Hepatocyte (in vitro differentiated cells): ENCODE data around the gene ZHX3. TPM values are rescaled to one million over a fixed set of nuclear protein-coding genes. Genes with fewer than 3 reads are reported as not detected.

ENCODE experiments used
- DNase-seq: peaks from one replicate; pipeline ENCODE4 v3.0.0-alpha.2; 2016; ENCODE audit warnings: low spot score
- H2AFZ ChIP-seq: fragments of 200-600 bp; sonication (generic); 2 replicates; pipeline ENCODE4 v1.6.0; 2016; ENCODE audit warnings: antibody characterized with exemption, mild to moderate bottlenecking
- H3K27ac ChIP-seq: fragments of 200-600 bp; sonication (generic); 2 replicates; pipeline ENCODE4 v1.5.1; 2016; ENCODE audit warnings: mild to moderate bottlenecking
- H3K27me3 ChIP-seq: fragments of 200-600 bp; sonication (generic); 2 replicates; pipeline ENCODE4 v1.6.1; 2016
- H3K36me3 ChIP-seq: fragments of 200-600 bp; sonication (generic); replicated peaks from 2 replicates; pipeline ENCODE4 v1.5.1; 2016; ENCODE audit warnings: low read depth; ENCODE audit not compliant: insufficient read depth
- H3K4me1 ChIP-seq: fragments of 200-600 bp; sonication (generic); 2 replicates; pipeline ENCODE4 v1.5.1; 2016; ENCODE audit warnings: mild to moderate bottlenecking, moderate library complexity; ENCODE audit not compliant: insufficient read depth
- H3K4me2 ChIP-seq: fragments of 200-600 bp; sonication (generic); 2 replicates; pipeline ENCODE4 v1.6.0; 2016
- H3K4me3 ChIP-seq: fragments of 200-600 bp; sonication (generic); 2 replicates; pipeline ENCODE4 v1.5.1; 2016; ENCODE audit warnings: mild to moderate bottlenecking
- H3K79me2 ChIP-seq: fragments of 200-600 bp; sonication (generic); 2 replicates; pipeline ENCODE4 v1.6.0; 2017; ENCODE audit warnings: mild to moderate bottlenecking
- H3K9me2 ChIP-seq: fragments of 200-600 bp; sonication (generic); replicated peaks from 2 replicates; pipeline ENCODE4 v1.6.0; 2017; ENCODE audit warnings: mild to moderate bottlenecking; ENCODE audit not compliant: insufficient read depth
- H3K9me3 ChIP-seq: fragments of 200-600 bp; sonication (generic); 2 replicates; pipeline ENCODE4 v1.5.1; 2016; ENCODE audit warnings: low read depth, mild to moderate bottlenecking
- H4K20me1 ChIP-seq: fragments of 200-600 bp; sonication (generic); 2 replicates; pipeline ENCODE4 v1.6.0; 2016; ENCODE audit warnings: mild to moderate bottlenecking; ENCODE audit not compliant: insufficient read depth, poor library complexity, severe bottlenecking
- EZH2 ChIP-seq: fragments of 200-600 bp; sonication (generic); IDR thresholded peaks from 2 replicates; pipeline ENCODE4 v1.6.1; 2016; ENCODE audit warnings: antibody characterized with exemption, mild to moderate bottlenecking, borderline replicate concordance
- EZH2phosphoT487 ChIP-seq: fragments of 200-600 bp; sonication (generic); IDR thresholded peaks from one replicate; pipeline ENCODE4 v1.6.1; 2018; ENCODE audit warnings: antibody characterized with exemption, mild to moderate bottlenecking, low read depth, moderate library complexity; ENCODE audit not compliant: unreplicated experiment, severe bottlenecking
- WGBS: methylation state at CpG from one replicate; pipeline ENCODE4 v1.1.6; 2016; ENCODE audit warnings: low lambda C conversion rate; ENCODE audit errors: missing lambda C conversion rate; 5-methylcytosine and 5-hydroxymethylcytosine counted together
- polyA plus RNA-seq: library from polyadenylated mRNA; unstranded; fragments of >200 nt; fragmentation: Nextera tagmentation; extraction: Ambion mirVana; gene quantifications from 2 replicates; pipeline ENCODE4 v1.2.1, GENCODE V29; 2016
- total RNA-seq: library from RNA; depleted of rRNA; stranded (reverse); fragments of >200 nt; gene quantifications from 2 replicates; pipeline ENCODE4 v1.2.3, GENCODE V29; 2014
- TF ChIP-seq, protein P1 (sequence below): fragments of 200-600 bp; sonication (generic); IDR thresholded peaks from 2 replicates; pipeline ENCODE4 v1.5.1; 2016; ENCODE audit warnings: antibody characterized with exemption, mild to moderate bottlenecking; ENCODE audit not compliant: poor library complexity

The ZHX3 gene
- total and polyA plus RNA-seq, 2 experiments from 2014 or later: 15.0 to 19.7 TPM

DNA sequence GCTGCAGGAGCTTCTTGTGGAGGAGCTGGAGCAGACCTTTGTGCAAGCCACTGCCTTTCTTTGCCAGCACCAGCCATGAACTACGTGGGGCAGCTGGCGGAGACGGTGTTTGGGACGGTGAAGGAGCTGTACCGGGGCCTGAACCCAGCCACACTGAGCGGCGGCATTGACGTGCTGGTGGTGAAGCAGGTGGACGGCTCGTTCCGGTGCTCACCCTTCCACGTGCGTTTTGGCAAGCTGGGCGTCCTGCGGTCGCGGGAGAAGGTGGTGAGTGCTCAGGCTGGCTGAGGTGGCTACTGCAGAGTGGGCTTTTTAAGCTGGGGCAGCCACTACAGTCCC lies 28.2 kb upstream of the ZHX3 start:
- DNase-seq: no peak
- H3K4me3 ChIP-seq: no peak overlapping the region
- H3K4me2 ChIP-seq: no peak overlapping the region
- WGBS: 93% methylated on average over 17 of the region's 17 CpGs
- H3K27me3 ChIP-seq: no peaks in the 10 kb centered on the region
- TF ChIP-seq, protein P1, sequence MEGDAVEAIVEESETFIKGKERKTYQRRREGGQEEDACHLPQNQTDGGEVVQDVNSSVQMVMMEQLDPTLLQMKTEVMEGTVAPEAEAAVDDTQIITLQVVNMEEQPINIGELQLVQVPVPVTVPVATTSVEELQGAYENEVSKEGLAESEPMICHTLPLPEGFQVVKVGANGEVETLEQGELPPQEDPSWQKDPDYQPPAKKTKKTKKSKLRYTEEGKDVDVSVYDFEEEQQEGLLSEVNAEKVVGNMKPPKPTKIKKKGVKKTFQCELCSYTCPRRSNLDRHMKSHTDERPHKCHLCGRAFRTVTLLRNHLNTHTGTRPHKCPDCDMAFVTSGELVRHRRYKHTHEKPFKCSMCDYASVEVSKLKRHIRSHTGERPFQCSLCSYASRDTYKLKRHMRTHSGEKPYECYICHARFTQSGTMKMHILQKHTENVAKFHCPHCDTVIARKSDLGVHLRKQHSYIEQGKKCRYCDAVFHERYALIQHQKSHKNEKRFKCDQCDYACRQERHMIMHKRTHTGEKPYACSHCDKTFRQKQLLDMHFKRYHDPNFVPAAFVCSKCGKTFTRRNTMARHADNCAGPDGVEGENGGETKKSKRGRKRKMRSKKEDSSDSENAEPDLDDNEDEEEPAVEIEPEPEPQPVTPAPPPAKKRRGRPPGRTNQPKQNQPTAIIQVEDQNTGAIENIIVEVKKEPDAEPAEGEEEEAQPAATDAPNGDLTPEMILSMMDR: no peak
- TF ChIP-seq EZH2 (no peak), EZH2phosphoT487 (no peak)
- H2AFZ ChIP-seq: no peak overlapping the region
- H4K20me1 ChIP-seq: no peaks in the 10 kb centered on the region
- H3K27ac ChIP-seq: no peak overlapping the region
- no peaks in the 10 kb centered on the region for H3K9me2 ChIP-seq
- peaks cover 19% of the 10 kb centered on the region for H3K79me2 ChIP-seq
- H3K36me3 ChIP-seq: no peaks in the 10 kb centered on the region
- no peaks in the 10 kb centered on the region for H3K9me3 ChIP-seq
- peaks cover 27% of the 10 kb centered on the region for H3K4me1 ChIP-seq

DNA sequence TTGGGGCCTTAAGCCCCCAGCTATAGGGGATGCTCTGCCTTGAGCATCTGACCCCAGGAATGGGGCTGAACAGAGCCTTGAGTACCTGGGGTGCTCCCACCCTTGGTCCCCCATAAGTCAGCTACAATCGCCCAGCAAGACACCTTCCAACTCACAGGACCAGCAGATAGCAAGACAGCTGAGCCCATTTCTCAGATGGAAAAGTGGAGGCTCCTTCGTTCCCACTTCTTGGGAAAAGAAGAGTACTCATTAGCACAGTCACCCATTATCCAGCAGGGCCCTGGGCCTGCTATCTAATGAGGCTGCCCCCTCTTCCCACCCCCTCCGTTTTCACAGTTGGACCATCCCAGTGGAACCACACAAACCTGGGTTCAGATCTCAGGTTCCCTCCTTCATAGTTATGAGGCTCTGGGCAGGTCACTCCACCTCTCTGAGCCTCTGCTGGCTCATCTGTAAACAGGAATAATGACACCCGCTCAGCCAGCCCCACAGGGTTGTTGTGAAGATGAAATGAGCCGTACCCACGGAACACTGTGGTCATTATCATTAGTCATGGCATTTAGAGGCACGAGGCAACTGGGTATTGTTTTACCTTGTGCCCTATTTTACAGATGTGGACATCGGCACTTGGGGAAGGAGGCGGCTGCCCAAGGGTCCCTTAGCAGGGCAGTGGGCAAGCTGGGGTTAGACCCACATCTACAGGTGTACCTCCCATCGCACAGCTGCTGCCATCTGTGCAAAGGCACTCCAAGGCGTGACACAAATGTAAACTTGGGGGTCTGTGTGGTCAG lies 27.6 kb upstream of the ZHX3 start:
- Histone ChIP-seq H3K9me2 (no peaks in the 10 kb centered on the region), H3K4me3 (no peak overlapping the region), H3K27me3 (no peaks in the 10 kb centered on the region), H3K79me2 (peaks cover 19% of the 10 kb centered on the region), H3K36me3 (no peaks in the 10 kb centered on the region), H3K27ac (no peak overlapping the region), H2AFZ (no peak overlapping the region), H3K4me2 (no peak overlapping the region), H4K20me1 (no peaks in the 10 kb centered on the region), H3K4me1 (peaks cover 27% of the 10 kb centered on the region), H3K9me3 (no peaks in the 10 kb centered on the region)
- WGBS: 92% methylated on average over 11 of the region's 11 CpGs
- no peak for DNase-seq
- TF ChIP-seq EZH2 (no peak), EZH2phosphoT487 (no peak)
- TF ChIP-seq, protein P1: no peak

DNA sequence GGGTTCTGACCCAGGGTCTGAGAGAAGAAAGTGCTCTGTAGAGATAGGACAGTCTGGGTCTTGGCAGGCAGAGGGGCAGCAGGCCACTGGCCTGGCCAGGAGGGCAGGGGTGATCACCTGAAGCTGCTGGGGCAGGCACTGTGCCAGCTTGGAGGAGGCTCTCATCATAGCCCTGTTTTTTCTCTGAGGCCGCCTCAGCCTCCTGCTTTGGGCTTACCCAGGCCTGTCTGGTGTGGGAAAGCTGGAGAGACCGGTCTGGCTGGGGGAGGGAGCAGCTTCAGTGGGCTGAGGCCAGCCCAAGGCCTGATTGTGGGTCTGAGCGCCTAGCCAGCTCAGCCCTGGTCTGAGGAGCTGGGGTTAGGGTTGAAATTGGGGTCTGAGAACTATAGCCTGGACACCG lies 26.9 kb upstream of the ZHX3 start:
- Histone ChIP-seq H3K4me3 (no peak overlapping the region), H3K4me1 (peaks cover 30% of the 10 kb centered on the region), H3K27me3 (no peaks in the 10 kb centered on the region), H3K9me3 (no peaks in the 10 kb centered on the region), H2AFZ (no peak overlapping the region), H3K4me2 (no peak overlapping the region), H3K36me3 (no peaks in the 10 kb centered on the region), H3K9me2 (no peaks in the 10 kb centered on the region), H4K20me1 (no peaks in the 10 kb centered on the region), H3K79me2 (peaks cover 19% of the 10 kb centered on the region), H3K27ac (no peak overlapping the region)
- WGBS: 80% methylated on average over 4 of the region's 4 CpGs
- TF ChIP-seq, protein P1: no peak
- no peak for TF ChIP-seq EZH2phosphoT487
- TF ChIP-seq EZH2: no peak
- no peak for DNase-seq
